Panc1 (cell line): ENCODE measurements around the gene CHST1. TPM values are rescaled to one million over a fixed set of nuclear protein-coding genes. Genes with fewer than 3 reads are reported as not detected.

Experiments
- ATAC-seq: fragments of 200-7000 bp; cut with Tn5 transposase; 2 replicates; pipeline ENCODE4 v1.9.1; 2020; ENCODE audit warnings: mild to moderate bottlenecking, moderate library complexity
- BruUV-seq: library from RNA; stranded (reverse); fragments of 400-500 nt; replicated peaks from 2 replicates; lab custom pipeline; 2021; lab: Mats Ljungman, UMichigan
- CTCF ChIA-PET: fragments of 300-600 bp; sonication (Branson Sonifier 250); formaldehyde crosslinking; loops from one replicate; lab custom pipeline; 2022; ENCODE audit warnings: antibody characterized with exemption; lab: Charles Lee
- POLR2A ChIA-PET: fragments of 300-600 bp; sonication (Branson Sonifier 250); formaldehyde crosslinking; loops from one replicate; lab custom pipeline; 2022; ENCODE audit warnings: antibody characterized with exemption; lab: Charles Lee
- DNase-seq: peaks from one replicate; pipeline ENCODE4 v3.0.0-alpha.2; 2010; ENCODE audit warnings: low read depth, low spot score
- H3K27ac ChIP-seq: 2 replicates; pipeline ENCODE4 v1.5.1; 2011; ENCODE audit warnings: mild to moderate bottlenecking, low read length, inconsistent platforms
- H3K27me3 ChIP-seq: fragments of 200-500 bp; sonication (Bioruptor generic); 2 replicates; pipeline ENCODE4 v1.6.0; 2014; ENCODE audit warnings: low read length, inconsistent platforms; ENCODE audit not compliant: control insufficient read depth, insufficient read depth
- H3K36me3 ChIP-seq: fragments of 200-500 bp; sonication (Bioruptor generic); 2 replicates; pipeline ENCODE4 v1.5.1; 2014; ENCODE audit warnings: inconsistent platforms, mild to moderate bottlenecking, low read length, moderate library complexity; ENCODE audit not compliant: control insufficient read depth, insufficient read depth
- H3K4me1 ChIP-seq: 2 replicates; pipeline ENCODE4 v1.5.1; 2011; ENCODE audit warnings: inconsistent platforms, mild to moderate bottlenecking, low read length, moderate library complexity; ENCODE audit not compliant: control insufficient read depth, insufficient read depth
- H3K4me3 ChIP-seq, 2 experiments: 2 replicates each; pipeline ENCODE4 v1.5.1; 2011 to 2012; ENCODE audit warnings: low read depth in 2 of 2, low read length in 2 of 2, mild to moderate bottlenecking in 2 of 2, inconsistent platforms in 1 of 2, moderate library complexity in 1 of 2
- H3K9me3 ChIP-seq: fragments of 200-500 bp; sonication (Bioruptor generic); 2 replicates; pipeline ENCODE4 v1.5.1; 2014; ENCODE audit warnings: low read depth, mild to moderate bottlenecking, inconsistent platforms, low read length, moderate library complexity; ENCODE audit not compliant: control insufficient read depth, insufficient read depth
- CTCF ChIP-seq: fragments of 450-650 bp; IDR thresholded peaks from 2 replicates; pipeline ENCODE4 v1.5.1; 2017; ENCODE audit warnings: mild to moderate bottlenecking
- POLR2AphosphoS5 ChIP-seq: IDR thresholded peaks from 2 replicates; pipeline ENCODE4 v1.6.1; 2012; ENCODE audit warnings: mild to moderate bottlenecking, low read depth, low read length, moderate library complexity
- REST ChIP-seq, 2 experiments: IDR thresholded peaks; 2 replicates each; pipeline ENCODE4 v1.6.1; 2011 to 2012; ENCODE audit warnings: low read depth in 2 of 2, control low read depth in 1 of 2, low read length in 1 of 2, mild to moderate bottlenecking in 1 of 2, moderate library complexity in 1 of 2; ENCODE audit not compliant: insufficient read depth in 1 of 2
- SIN3A ChIP-seq: IDR thresholded peaks from 2 replicates; pipeline ENCODE4 v1.6.1; 2012; ENCODE audit warnings: low read depth, mild to moderate bottlenecking, low read length, moderate library complexity, borderline replicate concordance; ENCODE audit not compliant: insufficient read depth
- TCF7L2 ChIP-seq: IDR thresholded peaks from 2 replicates; pipeline ENCODE4 v1.6.1; 2011; ENCODE audit warnings: mild to moderate bottlenecking, low read depth, low read length, inconsistent platforms
- in situ Hi-C: cut with HindIII; loops from 2 replicates; pipeline ENCODE4 v1.10.0; 2016; ENCODE audit warnings: low sequenced_read_pairs, low pct_unique_long_range_greater_than_20kb
- intact Hi-C: fragments of 100-400 bp; cut with micrococcal nuclease; formaldehyde crosslinking; loops from one replicate; pipeline ENCODE4 v1.10.0; 2022; ENCODE audit not compliant: unreplicated experiment
- total RNA-seq: library from RNA; stranded (reverse); gene quantifications from one replicate; pipeline ENCODE4 v1.2.1, GENCODE V29; 2021; ENCODE audit not compliant: unreplicated experiment

CHST1 gene
- total RNA-seq, 1 experiment from 2014 or later: not detected

DNA sequence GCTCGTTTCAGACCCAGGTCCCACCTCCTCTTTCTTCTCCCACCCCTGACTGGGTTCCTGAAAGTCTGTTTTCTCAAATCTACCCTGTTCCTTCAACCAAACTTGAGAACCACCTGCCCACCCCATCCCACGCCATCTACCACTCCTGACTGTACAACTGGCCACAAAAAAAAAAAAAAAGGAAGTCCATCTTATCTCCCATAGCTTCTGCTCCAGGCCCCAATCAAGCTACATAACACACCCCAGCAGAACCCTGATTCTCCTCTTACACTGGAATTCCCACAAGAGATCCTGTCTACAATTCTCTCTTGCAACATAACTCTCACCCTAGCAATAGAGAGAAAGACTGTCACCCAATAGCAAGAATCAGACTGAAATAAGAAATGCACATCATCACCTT is 39.2 kb upstream of the CHST1 start:
- no peaks in the 10 kb centered on the region for H3K36me3 ChIP-seq
- no peak for ATAC-seq
- no peaks in the 10 kb centered on the region for H3K4me1 ChIP-seq
- intact Hi-C loops (no loop called here), in situ Hi-C loops (no loop called here)
- peaks cover 48% of the 10 kb centered on the region for H3K27me3 ChIP-seq
- no peaks in the 10 kb centered on the region for H3K9me3 ChIP-seq
- H3K27ac ChIP-seq: no peak overlapping the region
- DNase-seq: no peak
- BruUV-seq: no TSS peak
- ChIA-PET POLR2A (no interaction called here), CTCF (interaction anchor here (0.6 kb wide), 1 partner anchor 365 kb away, joined by 3 read pairs; no protein-coding TSS in a partner anchor)
- TF ChIP-seq REST (IDR thresholded peaks at IDR 0.05; ENCODE audit: insufficient read depth in 1 of 2, low read depth in 2 of 2, low read length in 1 of 2): no peak
- TF ChIP-seq POLR2AphosphoS5: no peak
- no peak for TF ChIP-seq SIN3A
- no peak for TF ChIP-seq CTCF
- no peak for TF ChIP-seq TCF7L2
- no peak overlapping the region for H3K4me3 ChIP-seq

- intact Hi-C loops (no loop called here), in situ Hi-C loops (no loop called here)
- Histone ChIP-seq H3K4me1 (no peaks in the 10 kb centered on the region), H3K4me3 (no peak overlapping the region), H3K27me3 (peaks cover 45% of the 10 kb centered on the region), H3K9me3 (no peaks in the 10 kb centered on the region), H3K36me3 (no peaks in the 10 kb centered on the region), H3K27ac (no peak overlapping the region)
- TF ChIP-seq CTCF (no peak), POLR2AphosphoS5 (no peak), SIN3A (no peak), TCF7L2 (no peak), REST (IDR thresholded peaks at IDR 0.05; ENCODE audit: insufficient read depth in 1 of 2, low read depth in 2 of 2, low read length in 1 of 2) (no peak)
- DNase-seq: no peak
- no TSS peak for BruUV-seq
- ChIA-PET CTCF (interaction anchor here (0.6 kb wide), 1 partner anchor 32 kb away, joined by 3 read pairs; no protein-coding TSS in a partner anchor), POLR2A (no interaction called here)
- ATAC-seq: no peak
Observed at GRCh38 chr11:45704133-45704532, 38.7 kb upstream of the CHST1 start.
